Measurements from ENCODE around the gene H19.

H19 gene

DNA sequence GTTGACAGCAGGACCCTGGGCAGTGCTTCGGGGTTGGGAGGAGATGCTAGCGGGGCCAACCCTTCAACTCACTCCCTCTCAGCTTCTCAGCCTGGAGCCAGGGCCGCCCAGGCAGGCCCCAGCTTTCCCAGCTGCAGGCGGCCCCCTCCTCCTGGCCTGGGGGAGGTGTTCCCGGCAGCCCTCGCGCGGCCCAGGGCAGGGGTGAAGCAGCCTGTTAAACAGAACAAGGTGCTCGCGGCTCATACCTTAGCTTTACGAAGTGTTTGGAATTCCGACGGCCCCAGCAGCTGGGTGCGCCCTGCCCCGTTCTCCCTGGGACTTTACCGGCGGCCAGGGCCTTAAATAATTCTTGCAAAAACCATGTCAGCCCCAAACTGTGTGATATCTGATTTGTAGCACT is 33.3 kb downstream of the H19 start:
- no peak overlapping the region for H3K4me3 ChIP-seq (replicated peaks; ENCODE audit: low read depth, low read length)
- TF ChIP-seq, protein P1, sequence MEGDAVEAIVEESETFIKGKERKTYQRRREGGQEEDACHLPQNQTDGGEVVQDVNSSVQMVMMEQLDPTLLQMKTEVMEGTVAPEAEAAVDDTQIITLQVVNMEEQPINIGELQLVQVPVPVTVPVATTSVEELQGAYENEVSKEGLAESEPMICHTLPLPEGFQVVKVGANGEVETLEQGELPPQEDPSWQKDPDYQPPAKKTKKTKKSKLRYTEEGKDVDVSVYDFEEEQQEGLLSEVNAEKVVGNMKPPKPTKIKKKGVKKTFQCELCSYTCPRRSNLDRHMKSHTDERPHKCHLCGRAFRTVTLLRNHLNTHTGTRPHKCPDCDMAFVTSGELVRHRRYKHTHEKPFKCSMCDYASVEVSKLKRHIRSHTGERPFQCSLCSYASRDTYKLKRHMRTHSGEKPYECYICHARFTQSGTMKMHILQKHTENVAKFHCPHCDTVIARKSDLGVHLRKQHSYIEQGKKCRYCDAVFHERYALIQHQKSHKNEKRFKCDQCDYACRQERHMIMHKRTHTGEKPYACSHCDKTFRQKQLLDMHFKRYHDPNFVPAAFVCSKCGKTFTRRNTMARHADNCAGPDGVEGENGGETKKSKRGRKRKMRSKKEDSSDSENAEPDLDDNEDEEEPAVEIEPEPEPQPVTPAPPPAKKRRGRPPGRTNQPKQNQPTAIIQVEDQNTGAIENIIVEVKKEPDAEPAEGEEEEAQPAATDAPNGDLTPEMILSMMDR (IDR thresholded peaks at IDR 0.05; ENCODE audit: low read length, missing control alignments): no peak
- DNase-seq (ENCODE audit: low read depth): no peak

- no peak overlapping the region for H3K4me3 ChIP-seq (replicated peaks; ENCODE audit: low read depth, low read length)
- no peak for DNase-seq (ENCODE audit: low read depth)
- TF ChIP-seq, protein P1 (IDR thresholded peaks at IDR 0.05; ENCODE audit: low read length, missing control alignments): no peak
Observed at GRCh38 chr11:1963864-1964263, 33.8 kb downstream of the H19 start.

- no peak overlapping the region for H3K4me3 ChIP-seq (replicated peaks; ENCODE audit: low read depth, low read length)
- TF ChIP-seq, protein P1 (IDR thresholded peaks at IDR 0.05; ENCODE audit: low read length, missing control alignments): no peak
- DNase-seq (ENCODE audit: low read depth): no peak
Observed at GRCh38 chr11:1959786-1960185, 37.9 kb downstream of the H19 start.

DNA sequence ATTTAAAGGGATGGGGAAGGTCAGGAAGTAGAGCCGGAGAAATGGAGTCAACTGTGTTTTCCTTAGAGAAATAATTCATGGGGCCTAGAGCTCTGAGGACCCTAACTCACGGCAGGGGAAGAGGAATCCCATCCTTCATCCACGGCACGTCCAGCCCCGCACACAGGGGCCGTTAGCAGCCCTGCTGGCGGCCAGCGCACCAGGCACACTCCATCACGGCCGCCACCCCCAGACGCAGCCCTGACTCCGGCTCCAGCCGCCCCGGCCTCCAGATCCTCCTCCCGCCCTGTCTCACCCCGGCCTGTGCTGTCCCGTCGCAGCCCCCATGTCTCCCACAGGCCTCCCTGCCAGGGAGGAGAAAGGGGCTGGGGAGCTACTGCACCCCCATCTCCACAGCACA is 39.3 kb downstream of the H19 start:
- no peak for DNase-seq (ENCODE audit: low read depth)
- TF ChIP-seq, protein P1 (IDR thresholded peaks at IDR 0.05; ENCODE audit: low read length, missing control alignments): no peak
- H3K4me3 ChIP-seq (replicated peaks; ENCODE audit: low read depth, low read length): no peak overlapping the region

DNA sequence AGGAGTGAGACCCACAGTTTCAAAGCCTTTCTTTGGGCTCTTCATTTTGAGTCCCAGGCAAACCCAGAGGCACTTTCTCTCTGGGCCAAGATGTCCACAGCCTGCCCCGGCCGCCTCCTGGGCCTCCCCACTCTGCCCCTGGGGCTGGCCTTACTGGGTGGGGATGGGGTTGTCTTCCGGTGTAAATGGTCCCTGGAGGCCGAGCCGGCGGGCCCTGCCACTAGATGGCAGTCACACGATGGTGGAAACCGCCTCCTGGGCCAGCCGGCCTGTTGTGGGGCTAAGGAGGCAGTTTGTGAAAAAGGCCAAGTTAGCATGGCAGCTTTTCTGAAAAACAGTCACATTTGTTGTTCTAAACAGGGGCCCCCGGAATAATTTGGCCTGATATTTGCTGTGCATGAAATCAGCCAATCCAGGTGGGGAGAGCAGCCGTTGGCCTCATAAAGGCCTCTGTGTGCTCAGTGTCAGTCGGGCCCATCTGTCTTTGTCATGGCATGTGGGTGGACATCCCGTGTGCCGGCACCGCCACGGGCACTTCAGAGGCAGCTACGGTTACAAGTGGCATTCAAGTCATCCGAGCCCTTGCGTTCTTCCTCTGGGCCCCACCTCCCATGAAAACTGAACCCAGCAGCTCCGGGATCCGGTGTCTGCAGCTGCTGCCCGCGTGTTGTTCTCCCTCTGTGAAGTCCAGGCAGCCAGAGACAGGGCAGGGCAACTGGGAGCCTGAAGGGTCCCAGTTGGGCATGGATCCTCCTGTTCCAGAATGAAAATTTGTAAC is 44.0 kb downstream of the H19 start:
- TF ChIP-seq, protein P1 (IDR thresholded peaks at IDR 0.05; ENCODE audit: low read length, missing control alignments): no peak
- H3K4me3 ChIP-seq (replicated peaks; ENCODE audit: low read depth, low read length): no peak overlapping the region
- DNase-seq (ENCODE audit: low read depth): no peak

DNA sequence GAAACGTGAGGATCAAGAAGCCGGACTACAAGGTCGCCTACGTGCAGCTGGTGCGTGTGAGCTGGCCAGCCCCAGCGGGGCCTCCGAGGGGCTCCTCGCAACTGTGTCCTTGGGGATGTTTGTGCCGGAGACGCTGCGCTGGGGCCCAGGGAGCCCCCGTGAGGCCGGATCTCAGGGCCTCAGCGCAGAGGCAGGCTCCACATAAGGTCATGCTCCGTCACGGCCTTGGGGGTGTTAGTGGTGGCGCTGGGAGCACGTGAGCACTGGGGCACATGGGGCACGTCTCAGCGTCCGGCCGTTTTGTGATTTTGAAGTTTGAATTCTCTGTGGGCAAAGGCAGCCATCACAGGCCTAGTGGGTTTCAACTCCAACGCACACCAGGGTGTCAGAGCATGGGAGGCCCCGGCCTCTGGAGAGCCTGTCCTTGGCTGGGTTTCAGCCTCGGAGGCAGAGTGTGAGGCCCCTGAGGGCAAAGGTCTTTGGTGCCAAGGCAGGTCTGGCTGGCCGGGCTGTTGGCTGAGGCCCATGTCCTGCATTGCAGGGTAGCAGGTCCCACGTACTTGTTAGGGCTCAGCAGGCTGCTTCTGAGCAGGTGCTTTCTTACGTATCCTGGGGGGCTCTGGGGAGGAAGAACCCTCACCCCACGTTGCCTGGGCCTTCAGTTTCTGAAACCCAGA is 44.7 kb downstream of the H19 start:
- TF ChIP-seq, protein P1 (IDR thresholded peaks at IDR 0.05; ENCODE audit: low read length, missing control alignments): no peak
- no peak for DNase-seq (ENCODE audit: low read depth)
- no peak overlapping the region for H3K4me3 ChIP-seq (replicated peaks; ENCODE audit: low read depth, low read length)
